Islet of Langerhans (tissue), 1 donor: ENCODE measurements around the gene CMBL.
"Not testable (repeated sequence)": the region's sequence is repeated elsewhere in the genome, so short reads cannot be mapped to it uniquely, and the experiment has no call there.

ENCODE experiments used
- FAIRE-seq: peaks from one replicate; lab custom pipeline; 2011; peaks lifted over from hg19 to GRCh38; lab: Jason Lieb, UNC

Gene CMBL

DNA sequence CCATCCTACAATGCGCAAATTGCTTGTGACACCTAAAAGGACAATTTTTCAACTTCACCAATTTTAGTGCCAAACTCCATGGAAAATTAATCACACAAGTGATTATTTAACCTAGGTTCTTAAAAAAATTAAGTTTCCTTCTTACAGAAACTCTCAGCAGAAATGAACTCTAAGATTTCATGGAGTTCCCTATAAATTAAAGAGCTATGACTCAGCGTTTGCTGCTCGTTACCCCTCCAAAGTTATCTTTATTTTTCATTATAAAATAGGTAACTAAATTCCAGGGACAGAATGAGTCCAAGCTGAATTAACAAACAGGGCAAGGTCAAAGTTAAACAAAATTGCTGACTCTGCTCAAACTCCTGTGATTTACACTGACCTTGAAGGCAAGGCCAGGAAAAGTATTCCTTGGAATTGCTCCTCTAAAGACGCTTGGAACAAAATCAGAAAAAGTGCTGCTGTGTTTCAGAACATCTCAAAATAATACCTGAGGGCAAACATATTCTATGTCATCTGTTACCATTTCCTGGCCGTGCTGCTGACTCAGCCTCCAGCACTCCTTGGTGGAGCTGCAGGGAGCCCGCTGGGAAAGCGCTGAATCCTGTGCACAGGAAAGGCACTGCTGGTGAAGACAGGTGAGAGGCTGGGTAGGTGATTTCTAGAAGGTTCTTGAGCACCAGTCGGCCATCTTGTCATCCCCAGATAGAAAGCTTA, 2.5 kb upstream of the CMBL start:
- FAIRE-seq, result peak; percentile 64

DNA sequence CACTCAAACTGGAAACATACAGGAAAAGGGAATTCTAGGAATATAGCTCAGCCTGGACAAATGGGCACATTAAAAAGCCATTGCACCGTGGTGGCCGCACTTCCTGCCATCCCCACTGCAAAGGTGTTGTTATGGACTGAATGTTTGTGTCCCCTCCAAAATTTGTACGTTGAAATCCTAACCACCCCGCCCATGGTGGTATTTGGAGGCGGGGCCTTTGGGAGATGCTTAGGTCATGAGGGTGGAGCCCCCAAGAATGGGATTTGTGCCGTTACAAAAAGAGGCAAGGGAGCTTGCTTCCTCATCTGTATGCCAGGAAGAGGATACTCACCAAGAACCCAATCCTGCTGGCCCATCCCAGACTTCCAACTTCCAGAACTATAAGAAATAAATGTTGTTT, 1.1 kb upstream of the CMBL start:
- no peak for FAIRE-seq

GRCh38 chr5:10306806-10307205, 896 bp downstream of the CMBL start:
- no peak for FAIRE-seq

- FAIRE-seq, result no peak
Measured at GRCh38 chr5:10306114-10306513, 1.6 kb downstream of the CMBL start.

DNA sequence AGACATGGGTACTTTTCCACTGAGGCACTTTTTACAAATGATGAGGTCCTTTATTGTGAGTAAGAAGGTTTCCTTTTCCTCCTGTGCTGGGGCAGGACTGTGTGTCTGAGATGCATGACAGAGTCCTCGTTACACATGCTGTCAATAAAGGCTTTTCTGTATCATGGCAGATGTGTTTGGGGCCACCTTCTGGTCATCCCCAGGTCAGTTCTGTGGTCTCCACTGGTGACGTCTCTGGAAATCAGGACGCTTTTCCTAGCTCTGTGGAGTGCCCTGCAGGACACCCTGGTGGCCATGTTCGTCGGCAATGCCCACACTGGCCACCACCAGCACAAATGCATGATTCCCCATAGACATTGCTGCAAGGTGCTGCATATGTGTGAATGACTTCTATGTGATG, 2.8 kb downstream of the CMBL start:
- no peak for FAIRE-seq

DNA sequence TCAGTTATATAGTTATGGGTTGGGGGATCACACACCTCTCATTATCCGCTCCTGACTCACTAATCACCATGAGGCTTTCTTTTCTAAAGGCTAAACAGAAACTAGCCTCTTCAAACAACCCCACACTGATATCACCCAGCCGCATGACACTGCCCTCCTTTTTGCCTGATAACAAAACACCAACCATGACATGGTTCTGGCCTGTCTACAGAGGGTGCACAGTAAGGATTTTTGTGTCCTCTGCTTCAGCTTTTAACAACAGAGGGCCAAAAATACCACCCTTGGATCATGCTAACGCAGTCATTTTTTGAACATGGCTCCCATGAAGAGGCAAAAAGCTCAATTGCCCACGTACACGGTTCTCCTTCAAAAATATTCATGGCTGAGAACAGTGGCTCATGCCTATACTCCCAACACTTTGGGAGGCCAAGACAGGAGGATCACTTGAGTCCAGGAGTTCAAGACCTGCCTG, 4.0 kb downstream of the CMBL start:
- no peak for FAIRE-seq

DNA sequence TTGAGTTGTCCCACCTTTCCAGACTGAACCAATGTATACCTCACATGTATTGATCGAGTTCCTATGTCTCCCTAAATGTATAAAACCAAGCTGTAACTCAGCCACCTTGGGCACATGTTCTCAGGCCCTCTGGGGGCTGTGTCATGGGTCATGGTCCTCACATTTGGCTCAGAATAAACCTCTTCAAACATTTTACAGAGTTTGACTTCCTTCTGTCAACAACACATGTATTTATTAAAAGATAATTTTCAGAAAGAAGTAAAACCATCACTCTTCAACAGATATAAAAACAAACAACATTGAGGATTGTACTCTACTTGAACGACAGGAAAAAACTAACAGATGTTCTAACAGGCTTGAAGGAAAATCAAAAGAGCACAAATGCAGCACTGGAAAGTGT, 4.5 kb downstream of the CMBL start:
- FAIRE-seq, result no peak

DNA sequence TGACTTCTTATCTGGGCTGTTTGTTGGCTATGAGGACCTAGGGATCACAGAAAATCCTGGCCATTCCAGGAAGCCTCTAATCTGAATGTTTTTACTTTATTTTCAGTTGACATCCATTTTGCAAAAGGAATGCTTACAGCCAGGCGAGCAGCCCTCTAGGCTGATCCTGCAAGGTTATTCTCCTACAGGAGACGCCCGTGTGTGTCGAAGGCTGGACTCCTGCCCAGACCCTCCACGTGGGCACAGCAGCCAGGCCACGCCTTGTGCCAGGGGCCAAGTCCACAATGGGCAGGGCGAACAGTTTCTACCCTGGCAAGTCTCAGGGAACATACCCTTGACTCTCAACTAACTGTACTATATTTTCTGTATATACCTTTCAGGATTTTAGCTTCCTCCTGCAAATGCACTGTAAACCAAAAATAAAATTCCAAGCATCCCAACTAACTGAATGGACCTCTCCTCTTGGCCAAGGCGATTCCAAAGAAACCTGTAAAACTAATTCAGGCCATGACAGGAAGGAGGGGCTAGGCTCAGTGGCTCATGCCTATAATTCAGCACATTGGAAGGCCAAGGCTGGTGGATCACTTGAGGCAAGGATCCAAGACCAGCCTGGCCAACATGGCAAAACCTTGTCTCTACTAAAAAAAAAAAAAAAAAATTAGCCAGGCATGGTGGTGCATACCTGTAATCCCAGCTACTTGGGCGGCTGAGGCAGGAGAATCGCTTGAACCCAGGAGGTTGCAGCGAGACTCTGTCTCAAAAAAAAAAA, 5.7 kb downstream of the CMBL start:
- no peak for FAIRE-seq

DNA sequence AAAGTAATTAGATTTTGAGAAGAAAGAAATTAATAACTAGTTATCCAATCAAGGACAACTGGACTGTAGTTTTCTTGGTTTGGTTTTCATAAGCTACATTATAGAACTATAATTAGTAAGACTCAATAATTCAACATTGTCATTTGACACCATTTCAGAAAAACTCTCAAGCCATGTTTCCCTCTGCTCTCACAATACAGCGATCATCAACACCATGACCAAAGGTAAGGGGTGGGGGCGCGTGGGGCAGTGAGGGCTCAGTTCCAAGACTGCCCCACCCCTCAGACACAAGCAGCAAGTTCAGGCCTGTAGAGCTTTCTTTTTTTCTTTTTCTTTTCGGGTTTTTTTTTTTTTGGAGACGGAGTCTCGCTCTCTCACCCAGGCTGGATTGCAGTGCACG, 6.4 kb downstream of the CMBL start:
- FAIRE-seq, result no peak

GRCh38 chr5:10300246-10300645, 7.5 kb downstream of the CMBL start:
- no peak for FAIRE-seq

DNA sequence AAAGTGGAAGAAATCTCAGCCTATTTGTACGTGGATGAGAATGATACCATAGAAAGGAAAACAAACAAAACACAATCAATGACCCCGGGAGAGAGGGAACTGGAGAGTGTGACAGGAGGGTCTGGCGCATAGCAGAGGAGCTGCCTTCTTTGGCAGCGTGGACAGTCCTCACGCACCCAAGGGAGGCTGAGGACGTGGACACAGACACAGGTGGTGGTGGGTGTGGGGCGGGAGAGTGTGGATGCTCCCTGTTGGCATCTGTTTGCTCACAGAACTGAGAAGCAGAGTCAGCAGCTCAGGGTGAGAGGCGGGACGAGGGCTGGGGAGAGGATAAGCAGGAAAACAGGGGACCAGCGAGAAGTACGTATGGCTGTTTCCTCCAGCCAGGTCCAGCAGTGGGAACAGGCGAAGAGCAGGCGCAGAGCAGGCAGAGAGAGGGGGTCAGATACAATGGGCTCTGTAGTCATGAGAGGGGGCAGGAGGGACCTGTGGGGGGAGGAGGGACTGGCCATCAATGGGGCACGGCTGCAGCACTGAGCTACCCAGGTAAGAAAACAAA, 10.0 kb downstream of the CMBL start:
- FAIRE-seq, result no peak

DNA sequence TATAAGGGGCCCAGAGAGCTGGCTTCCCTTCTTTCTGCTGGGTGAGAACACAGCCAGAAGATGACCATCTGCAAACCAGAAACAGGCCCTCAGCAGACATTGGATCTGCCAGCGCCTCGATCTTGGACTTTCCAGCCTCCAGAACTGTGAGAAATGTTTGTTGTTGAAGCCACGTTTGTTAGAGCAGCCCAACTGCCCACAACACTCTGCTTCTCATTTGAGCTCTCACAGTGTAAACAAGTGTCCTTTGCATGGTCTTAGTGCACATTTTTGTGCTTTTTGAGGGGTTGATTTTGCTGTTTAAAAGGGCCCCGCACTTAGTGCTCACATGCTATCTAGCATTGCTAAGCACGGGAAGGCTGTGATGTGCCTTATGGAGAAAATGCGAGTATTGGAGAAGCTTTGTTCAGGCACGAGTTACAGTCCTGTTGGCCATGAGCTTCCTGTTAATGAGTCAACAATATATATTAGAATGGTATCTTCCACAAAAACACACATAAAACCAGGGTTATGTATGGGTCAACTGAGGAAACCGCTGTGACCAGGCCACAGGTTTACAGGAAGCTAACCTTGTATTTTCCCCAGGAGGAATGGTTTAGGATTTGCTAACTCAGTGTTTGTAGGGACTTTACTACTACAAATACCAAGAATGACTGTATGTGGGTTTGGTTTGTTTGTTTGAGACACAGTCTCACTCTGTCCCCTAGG, 11.9 kb downstream of the CMBL start:
- FAIRE-seq, result no peak

DNA sequence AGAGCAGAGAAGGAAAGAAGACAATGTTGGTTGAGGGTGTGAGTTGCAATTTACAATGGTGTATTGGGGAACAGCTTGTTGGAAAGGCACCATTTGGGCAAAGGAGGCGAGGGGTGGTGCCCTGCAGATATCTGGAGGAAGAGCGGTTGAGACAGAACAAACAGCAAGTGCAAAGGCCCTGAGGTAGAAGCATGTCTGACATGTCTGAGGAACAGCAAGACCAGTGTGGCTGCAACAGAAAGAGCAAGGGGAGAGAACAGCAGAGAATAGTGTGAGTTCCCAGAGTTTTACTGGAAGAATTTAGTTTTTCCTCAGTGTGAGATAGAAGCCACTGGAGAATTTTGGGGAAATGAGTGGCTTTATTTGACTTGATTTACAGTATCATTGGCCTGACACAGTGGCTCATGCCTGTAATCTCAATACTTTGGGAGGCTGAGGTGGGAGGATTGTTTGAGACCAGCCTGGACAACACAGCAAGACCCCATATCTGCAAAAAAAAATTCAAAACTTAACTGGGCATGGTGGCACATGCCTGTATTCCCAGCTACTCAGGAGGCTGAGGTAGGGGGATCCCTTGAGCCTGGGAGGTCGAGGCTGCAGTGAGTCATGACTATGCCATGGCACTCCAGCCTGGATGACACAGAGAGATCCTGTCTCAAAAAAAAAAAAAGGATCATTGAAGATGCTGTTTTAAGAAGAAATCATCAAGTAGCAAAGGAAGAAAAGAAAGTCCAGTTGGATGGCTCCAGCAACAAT, 13.6 kb downstream of the CMBL start:
- FAIRE-seq, result no peak

DNA sequence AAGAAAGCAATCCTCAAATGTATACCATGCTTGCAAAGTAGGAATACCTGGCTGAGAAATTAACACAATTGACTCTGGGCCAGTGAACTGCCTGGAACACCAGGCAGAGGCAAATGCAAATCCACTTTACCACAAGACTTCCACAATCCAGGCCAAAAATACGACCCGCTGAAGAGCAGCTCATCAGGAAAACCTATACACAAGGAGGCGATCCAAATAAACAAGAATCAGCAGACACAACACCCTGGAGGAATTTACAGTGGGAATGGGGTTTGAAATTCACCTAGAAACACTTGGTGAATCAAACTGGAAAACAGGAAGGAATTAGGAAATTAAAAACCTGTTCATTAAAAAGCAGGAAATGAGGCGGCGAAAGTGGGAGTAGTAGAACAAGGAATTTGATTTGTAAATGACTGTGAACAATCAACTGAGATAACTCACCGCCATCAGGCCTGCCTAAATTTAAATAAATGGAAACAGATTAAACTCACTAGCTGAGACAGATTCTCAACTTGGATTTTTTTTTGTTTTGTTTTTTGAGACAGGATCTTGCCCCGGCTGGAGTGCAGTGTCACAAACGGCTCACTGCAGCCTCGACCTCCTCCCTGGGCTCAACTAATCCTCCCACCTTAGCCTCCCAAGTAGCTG, 15.9 kb downstream of the CMBL start:
- FAIRE-seq, result no peak

GRCh38 chr5:10290438-10290837, 17.3 kb downstream of the CMBL start:
- no peak for FAIRE-seq

- FAIRE-seq, result no peak
Measured at GRCh38 chr5:10289991-10290390, 17.7 kb downstream of the CMBL start.

DNA sequence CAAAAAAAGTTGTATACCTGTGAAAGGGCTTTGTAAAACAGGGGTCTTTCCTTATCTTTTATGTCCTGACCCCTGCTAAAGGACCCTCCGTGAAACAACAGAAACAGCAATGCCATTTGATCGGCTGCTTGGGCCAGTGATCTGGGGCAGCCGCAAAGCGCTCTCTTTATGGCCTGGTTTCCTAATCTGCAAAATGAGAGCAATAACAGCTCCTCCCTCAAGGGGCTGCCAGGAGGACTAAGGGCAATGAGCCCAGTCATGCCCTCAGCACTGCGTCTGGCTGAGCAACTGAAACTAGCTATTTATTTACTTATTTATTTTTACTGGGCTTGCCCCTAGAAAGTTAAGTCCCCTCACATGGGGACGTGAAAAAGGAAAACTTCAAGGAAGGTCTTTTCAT, 18.3 kb downstream of the CMBL start:
- FAIRE-seq, result no peak

GRCh38 chr5:10288592-10289219, 19.0 kb downstream of the CMBL start:
- FAIRE-seq, result no peak

GRCh38 chr5:10286862-10287227, 20.9 kb downstream of the CMBL start:
- no peak for FAIRE-seq

GRCh38 chr5:10286162-10286861, 21.4 kb downstream of the CMBL start:
- FAIRE-seq, result no peak

GRCh38 chr5:10285362-10285761, 22.3 kb downstream of the CMBL start:
- FAIRE-seq, result not testable (repeated sequence)
